HCT116 (cell line): Measurements from ENCODE around the gene MYO5C.

Source experiments
- POLR2A ChIP-seq: IDR thresholded peaks from 2 replicates; pipeline ENCODE4 v1.7.0; 2011; ENCODE audit warnings: borderline replicate concordance; ENCODE audit not compliant: insufficient read depth, insufficient read length; ENCODE audit errors: extremely low read depth
- POLR2AphosphoS5 ChIP-seq: IDR thresholded peaks from 2 replicates; pipeline ENCODE4 v1.6.1; 2011; ENCODE audit warnings: mild to moderate bottlenecking, low read depth, low read length, moderate library complexity
- ZNF274 ChIP-seq: fragments of 200-500 bp; sonication (Bioruptor generic); IDR thresholded peaks from 2 replicates; pipeline ENCODE4 v1.6.1; 2014; ENCODE audit warnings: mild to moderate bottlenecking, low read depth, low read length, inconsistent platforms
- TF ChIP-seq, protein P1 (sequence below): IDR thresholded peaks from 2 replicates; pipeline ENCODE4 v1.6.1; 2012
- TF ChIP-seq, protein P2 (sequence below), 3 experiments: fragments of 200-600 bp in 1 of 3; sonication (generic) in 1 of 3; IDR thresholded peaks in 2 of 3; conservative IDR thresholded peaks in 1 of 3; 2 replicates each; pipeline ENCODE4 v1.5.1; 2012 to 2017; ENCODE audit warnings: low read depth in 2 of 3, low read length in 2 of 3, antibody characterized with exemption in 1 of 3, borderline replicate concordance in 1 of 3, control low read depth in 1 of 3, mild to moderate bottlenecking in 1 of 3, mixed read lengths in 1 of 3, mixed run types in 1 of 3, moderate library complexity in 1 of 3; ENCODE audit not compliant: insufficient read depth in 1 of 3

DNA sequence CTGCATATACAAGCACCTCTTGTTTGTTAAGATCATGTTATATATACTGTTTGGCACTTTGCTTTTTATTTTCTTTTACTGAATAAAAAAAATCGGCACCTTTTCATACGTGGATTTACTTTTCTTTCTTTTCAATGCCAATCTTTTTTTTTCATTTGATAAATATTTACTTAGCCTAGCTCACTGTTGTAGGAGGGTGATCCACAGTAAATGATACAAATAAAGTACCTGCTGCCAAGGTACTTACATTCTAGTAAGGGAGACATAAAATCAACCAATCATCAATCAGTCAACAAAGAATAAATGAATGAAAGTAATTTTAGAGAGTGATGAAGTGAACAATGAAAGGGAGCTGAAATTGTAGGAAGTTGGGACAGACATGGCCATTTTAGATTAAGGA, 122.7 kb downstream of the MYO5C start:
- TF ChIP-seq POLR2A (no peak), ZNF274 (no peak), POLR2AphosphoS5 (no peak)
- TF ChIP-seq, protein P1, sequence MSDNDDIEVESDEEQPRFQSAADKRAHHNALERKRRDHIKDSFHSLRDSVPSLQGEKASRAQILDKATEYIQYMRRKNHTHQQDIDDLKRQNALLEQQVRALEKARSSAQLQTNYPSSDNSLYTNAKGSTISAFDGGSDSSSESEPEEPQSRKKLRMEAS: no peak
- TF ChIP-seq, protein P2, sequence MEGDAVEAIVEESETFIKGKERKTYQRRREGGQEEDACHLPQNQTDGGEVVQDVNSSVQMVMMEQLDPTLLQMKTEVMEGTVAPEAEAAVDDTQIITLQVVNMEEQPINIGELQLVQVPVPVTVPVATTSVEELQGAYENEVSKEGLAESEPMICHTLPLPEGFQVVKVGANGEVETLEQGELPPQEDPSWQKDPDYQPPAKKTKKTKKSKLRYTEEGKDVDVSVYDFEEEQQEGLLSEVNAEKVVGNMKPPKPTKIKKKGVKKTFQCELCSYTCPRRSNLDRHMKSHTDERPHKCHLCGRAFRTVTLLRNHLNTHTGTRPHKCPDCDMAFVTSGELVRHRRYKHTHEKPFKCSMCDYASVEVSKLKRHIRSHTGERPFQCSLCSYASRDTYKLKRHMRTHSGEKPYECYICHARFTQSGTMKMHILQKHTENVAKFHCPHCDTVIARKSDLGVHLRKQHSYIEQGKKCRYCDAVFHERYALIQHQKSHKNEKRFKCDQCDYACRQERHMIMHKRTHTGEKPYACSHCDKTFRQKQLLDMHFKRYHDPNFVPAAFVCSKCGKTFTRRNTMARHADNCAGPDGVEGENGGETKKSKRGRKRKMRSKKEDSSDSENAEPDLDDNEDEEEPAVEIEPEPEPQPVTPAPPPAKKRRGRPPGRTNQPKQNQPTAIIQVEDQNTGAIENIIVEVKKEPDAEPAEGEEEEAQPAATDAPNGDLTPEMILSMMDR (IDR thresholded peaks at IDR 0.05 in 2 of 3, conservative IDR thresholded peaks at IDR 0.05 in 1 of 3; ENCODE audit: borderline replicate concordance in 1 of 3, insufficient read depth in 1 of 3, low read depth in 2 of 3, low read length in 2 of 3): no peak
